Body of pancreas (tissue), 4 donors: ENCODE measurements around the gene UTS2B.

Experiments used
- POLR2A ChIP-seq, 3 donors: fragments of 450-650 bp; IDR thresholded peaks; one replicate each; pipeline ENCODE4 v1.6.1; 2016; ENCODE audit warnings: antibody characterized with exemption in 3 of 3, mild to moderate bottlenecking in 2 of 3
- TF ChIP-seq, protein P1 (sequence below), 7 experiments: fragments of 450-650 bp in 4 of 7; fragments of 200-600 bp in 3 of 7; sonication (generic) in 3 of 7; IDR thresholded peaks; one replicate each; pipeline ENCODE4 v1.5.1; 2016 to 2019; ENCODE audit warnings: antibody characterized with exemption in 7 of 7

DNA sequence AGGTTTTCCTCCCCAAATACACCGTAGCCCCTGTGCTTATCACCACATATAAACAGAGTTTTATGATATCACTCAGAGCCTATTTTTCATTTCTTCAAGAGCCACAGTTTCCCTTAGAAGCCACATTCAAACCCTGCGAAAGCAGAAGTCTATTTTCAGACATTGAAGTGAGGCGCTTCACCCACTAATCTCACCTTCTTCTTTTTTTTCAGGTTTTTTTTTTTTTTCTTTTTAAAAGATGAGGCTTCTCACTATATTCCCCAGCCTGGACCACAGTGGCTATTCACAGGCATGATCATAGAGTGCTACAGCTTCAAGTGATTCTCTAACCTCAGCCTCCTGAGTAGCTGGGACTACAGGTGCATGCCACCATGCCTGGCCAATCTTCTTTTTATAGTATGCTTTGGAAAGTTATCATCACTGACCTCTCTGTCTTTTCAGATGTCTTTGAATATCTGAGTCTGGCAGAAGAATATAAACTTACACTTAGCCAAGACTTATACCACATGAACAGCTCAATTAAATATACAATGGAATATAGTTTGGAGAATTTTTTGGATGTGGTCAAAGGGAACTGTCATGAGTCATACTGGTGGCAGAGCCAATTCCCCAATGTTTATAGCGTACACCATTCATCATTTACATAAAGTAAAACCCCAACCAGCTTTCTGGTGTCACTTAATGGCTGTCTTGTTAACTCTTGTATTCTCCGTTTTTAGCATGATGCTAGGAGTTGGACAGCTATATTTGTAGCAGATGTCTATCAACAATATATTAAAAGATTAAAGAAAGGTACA is 60.8 kb downstream of the UTS2B start:
- TF ChIP-seq, protein P1, sequence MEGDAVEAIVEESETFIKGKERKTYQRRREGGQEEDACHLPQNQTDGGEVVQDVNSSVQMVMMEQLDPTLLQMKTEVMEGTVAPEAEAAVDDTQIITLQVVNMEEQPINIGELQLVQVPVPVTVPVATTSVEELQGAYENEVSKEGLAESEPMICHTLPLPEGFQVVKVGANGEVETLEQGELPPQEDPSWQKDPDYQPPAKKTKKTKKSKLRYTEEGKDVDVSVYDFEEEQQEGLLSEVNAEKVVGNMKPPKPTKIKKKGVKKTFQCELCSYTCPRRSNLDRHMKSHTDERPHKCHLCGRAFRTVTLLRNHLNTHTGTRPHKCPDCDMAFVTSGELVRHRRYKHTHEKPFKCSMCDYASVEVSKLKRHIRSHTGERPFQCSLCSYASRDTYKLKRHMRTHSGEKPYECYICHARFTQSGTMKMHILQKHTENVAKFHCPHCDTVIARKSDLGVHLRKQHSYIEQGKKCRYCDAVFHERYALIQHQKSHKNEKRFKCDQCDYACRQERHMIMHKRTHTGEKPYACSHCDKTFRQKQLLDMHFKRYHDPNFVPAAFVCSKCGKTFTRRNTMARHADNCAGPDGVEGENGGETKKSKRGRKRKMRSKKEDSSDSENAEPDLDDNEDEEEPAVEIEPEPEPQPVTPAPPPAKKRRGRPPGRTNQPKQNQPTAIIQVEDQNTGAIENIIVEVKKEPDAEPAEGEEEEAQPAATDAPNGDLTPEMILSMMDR (IDR thresholded peaks at IDR 0.05) = no peak
- no peak for TF ChIP-seq POLR2A (IDR thresholded peaks at IDR 0.05)
